Stimulated activated CD4-positive, alpha-beta T cell treated with anti-CD3 and anti-CD28 coated beads, Interleukin-2, amount 100 ng/mL, for 24 hours (primary cell): Measurements from ENCODE around the gene GTSE1.

Experiments used
- DNase-seq, 2 donors: peaks; one replicate each; pipeline ENCODE4 v3.0.0-alpha.2; 2020

Gene GTSE1

DNA sequence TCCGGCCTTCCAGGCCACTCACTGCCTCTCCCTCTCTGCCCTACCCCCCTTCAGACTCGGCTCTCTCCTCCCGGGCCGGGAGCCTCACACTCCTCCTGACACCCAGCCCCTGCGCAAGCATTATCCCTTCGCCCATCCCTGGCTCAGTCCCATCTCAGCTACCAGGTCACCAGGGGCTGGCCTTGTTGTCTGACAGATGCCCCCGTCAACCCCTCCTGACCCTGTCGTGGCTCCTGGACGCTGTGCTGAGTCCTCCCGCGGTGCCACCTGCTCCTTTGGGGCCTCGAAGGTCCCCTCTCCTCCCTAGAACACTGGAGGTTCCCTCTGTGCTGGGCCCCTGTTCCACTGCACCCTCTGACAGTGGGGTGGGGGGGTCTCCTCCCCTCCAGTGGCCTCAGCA is 71.8 kb downstream of the GTSE1 start:
- DNase-seq, result no peak

DNA sequence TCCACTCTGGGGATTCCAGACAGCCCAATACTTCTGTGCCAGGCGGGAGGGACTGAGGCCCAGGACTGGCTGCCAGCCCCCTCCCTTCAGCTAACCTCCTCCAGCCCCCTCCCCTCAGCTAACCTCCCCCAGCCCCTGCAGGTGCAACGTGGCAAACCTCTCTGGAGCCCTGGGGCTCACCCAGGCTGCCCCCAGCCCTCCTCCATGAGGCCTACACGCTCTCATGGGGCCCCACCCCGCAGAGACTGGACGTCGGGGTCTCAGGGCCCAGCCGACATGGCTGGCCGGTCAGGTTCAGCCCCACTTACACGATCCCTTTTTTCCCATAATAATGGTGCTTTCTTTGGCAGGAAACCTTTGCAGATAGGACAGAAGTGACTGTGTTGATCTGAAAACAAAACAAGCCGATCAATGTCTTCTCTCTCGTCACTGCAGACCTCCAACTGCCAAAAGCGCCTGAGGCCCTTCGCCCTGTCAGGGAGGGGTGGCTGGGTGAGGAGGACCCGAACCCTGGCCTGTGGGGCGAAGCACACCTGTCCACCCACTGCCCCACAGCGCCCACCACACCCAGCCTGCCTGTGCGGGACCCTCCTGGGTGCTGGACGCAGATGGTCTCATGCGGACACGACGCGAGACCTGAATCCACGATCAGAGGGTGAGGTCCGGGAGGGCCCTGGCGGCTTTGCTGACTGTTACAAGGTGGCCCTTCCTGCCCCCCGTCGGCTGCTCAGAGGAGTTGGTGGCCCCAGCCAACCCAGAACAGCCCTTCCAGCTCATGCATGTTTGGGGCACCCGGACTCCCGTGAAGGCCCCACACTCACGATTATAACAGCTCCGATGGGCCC is 72.4 kb downstream of the GTSE1 start:
- DNase-seq, result no peak

DNA sequence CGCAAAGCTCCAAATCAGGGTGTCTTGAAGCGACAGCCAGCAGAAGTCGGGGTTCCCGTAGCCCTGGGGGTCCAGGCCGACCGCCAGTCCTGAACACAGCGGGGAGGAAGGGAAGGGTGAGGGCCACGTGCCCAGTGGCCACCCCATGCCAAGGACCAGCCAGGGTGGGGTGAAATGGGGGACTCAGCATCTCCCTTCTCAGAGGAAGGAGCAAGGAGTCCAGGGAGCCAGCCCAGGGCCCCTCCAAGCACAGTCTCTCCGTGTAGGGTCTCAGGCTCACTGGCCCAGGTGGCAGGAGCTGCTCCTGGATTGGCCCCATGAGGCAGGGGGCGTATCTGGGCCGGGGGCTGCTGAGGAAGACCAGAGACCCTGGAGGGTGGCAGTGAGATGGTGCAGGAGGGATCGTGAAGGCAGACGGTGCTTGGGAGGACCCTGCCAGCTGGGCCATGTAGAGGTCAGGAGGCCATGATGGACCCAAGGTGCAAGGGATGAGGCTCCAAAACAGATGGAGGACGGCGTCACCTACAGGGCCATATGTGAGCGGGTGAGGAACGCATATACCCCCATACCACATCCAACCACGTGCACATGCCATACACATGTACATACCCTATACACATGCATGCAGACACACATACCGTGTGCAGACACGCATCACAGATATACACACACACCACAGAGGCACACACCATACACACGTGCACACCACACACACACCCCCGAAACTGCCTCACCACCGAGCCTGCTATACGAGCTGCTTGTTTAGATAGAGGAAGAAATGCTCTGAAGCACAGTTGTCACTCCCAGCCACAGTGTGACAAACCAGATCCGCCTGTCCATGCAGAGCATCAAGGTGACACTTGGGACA is 73.3 kb downstream of the GTSE1 start:
- no peak for DNase-seq

GRCh38 chr22:46370584-46371291 is 74.1 kb downstream of the GTSE1 start:
- DNase-seq, result no peak

- no peak for DNase-seq
Observed at GRCh38 chr22:46371623-46372226, 75.1 kb downstream of the GTSE1 start.

DNA sequence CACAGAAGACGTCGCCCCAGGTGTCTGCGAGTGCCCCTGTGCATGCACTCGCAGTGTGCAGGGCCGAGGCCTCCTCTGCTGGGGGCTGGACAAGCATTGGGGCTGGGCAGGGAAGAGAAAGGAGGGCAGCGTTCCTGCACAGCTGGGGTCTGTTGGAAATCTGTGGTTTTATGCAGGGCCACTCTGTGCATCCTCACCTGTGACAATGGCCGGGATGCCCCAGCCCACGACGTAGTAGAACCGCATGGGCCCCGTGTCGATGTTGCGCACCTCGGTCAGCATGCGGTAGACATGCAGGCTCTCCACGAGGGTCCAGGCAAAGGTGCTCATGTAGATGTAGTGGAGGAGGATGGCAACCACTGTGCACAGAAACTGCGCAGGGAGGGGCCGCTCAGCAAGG is 76.0 kb downstream of the GTSE1 start:
- DNase-seq, result no peak

GRCh38 chr22:46373159-46373558 is 76.5 kb downstream of the GTSE1 start:
- DNase-seq, result no peak

- DNase-seq, result peak in 1 of 2 donors; percentile 22
Observed at GRCh38 chr22:46373921-46374662, 77.4 kb downstream of the GTSE1 start.

GRCh38 chr22:46374663-46375474 is 78.2 kb downstream of the GTSE1 start:
- DNase-seq, result no peak

GRCh38 chr22:46376111-46376510 is 79.4 kb downstream of the GTSE1 start:
- DNase-seq, result no peak

- no peak for DNase-seq
Observed at GRCh38 chr22:46376908-46377524, 80.3 kb downstream of the GTSE1 start.

GRCh38 chr22:46377525-46378425 is 81.1 kb downstream of the GTSE1 start:
- DNase-seq, result no peak

GRCh38 chr22:46378426-46379065 is 81.9 kb downstream of the GTSE1 start:
- no peak for DNase-seq

- no peak for DNase-seq
Observed at GRCh38 chr22:46379066-46379930, 82.6 kb downstream of the GTSE1 start.

DNA sequence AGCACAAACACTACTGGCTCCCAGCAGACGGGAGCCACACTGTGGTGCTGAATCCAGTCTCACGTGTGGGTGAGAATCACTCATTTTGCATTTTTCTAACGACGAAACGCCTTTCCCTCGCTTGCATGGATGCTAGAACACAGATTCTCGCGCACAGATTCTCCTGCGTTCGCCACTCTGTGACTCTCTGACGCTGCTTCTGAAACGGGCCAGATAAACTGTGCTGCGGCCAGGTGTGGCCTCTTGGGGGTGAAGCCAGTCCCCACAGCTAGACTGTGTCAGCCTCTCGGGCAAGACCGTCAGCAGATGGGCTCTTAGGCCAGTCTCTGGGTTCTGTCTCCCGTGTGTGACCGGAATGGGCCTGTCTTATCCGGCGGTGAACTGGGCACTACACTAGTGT is 83.4 kb downstream of the GTSE1 start:
- no peak for DNase-seq
